Central memory CD4-positive, alpha-beta T cell (primary cell): ENCODE results near the gene SCN9A.

Source experiments
- DNase-seq: peaks from one replicate; pipeline ENCODE4 v3.0.0; 2022

The SCN9A gene

GRCh38 chr2:166167449-166167848 lies 208.3 kb downstream of the SCN9A start:
- no peak for DNase-seq

- no peak for DNase-seq
Observed at GRCh38 chr2:166163775-166164174, 212.0 kb downstream of the SCN9A start.

- no peak for DNase-seq
Observed at GRCh38 chr2:166158546-166158945, 217.2 kb downstream of the SCN9A start.

- no peak for DNase-seq
Observed at GRCh38 chr2:166157578-166157977, 218.2 kb downstream of the SCN9A start.

- DNase-seq: no peak
Observed at GRCh38 chr2:166156985-166157490, 218.7 kb downstream of the SCN9A start.

- no peak for DNase-seq
Observed at GRCh38 chr2:166155589-166155988, 220.2 kb downstream of the SCN9A start.

GRCh38 chr2:166154685-166155338 lies 220.9 kb downstream of the SCN9A start:
- no peak for DNase-seq

- DNase-seq: no peak
Observed at GRCh38 chr2:166152064-166152463, 223.7 kb downstream of the SCN9A start.

- DNase-seq: no peak
Observed at GRCh38 chr2:166148500-166149400, 227.0 kb downstream of the SCN9A start.

- no peak for DNase-seq
Observed at GRCh38 chr2:166147883-166148282, 227.9 kb downstream of the SCN9A start.
